ENCODE measurements around the gene SESN1. TPM values are rescaled to one million over a fixed set of nuclear protein-coding genes. Genes with fewer than 3 reads are reported as not detected.
"Not testable (repeated sequence)": the region's sequence is repeated elsewhere in the genome, so short reads cannot be mapped to it uniquely, and the experiment has no call there.

The SESN1 gene
- polyA plus RNA-seq, 1 donor = 28.8 TPM

GRCh38 chr6:109095835-109096084 is 1.1 kb upstream of the SESN1 start:
- DNase-seq = no peak

GRCh38 chr6:109095036-109095834 is 589 bp upstream of the SESN1 start, which contains the start of gene CEP57L1:
Gene CEP57L1, plus strand, starts transcription at chr6:109095507. Its CDS starts 49,715 bp downstream, at chr6:109145222.
- peak; percentile 97 for DNase-seq

- no peak for DNase-seq
Observed at GRCh38 chr6:109093732-109094415, 772 bp downstream of the SESN1 start.

GRCh38 chr6:109092074-109092473 is 2.6 kb downstream of the SESN1 start:
- DNase-seq = no peak

GRCh38 chr6:109091314-109092024 is 3.2 kb downstream of the SESN1 start:
- DNase-seq = no peak

- DNase-seq = no peak
Observed at GRCh38 chr6:109088995-109089394, 5.7 kb downstream of the SESN1 start.

- DNase-seq = no peak
Observed at GRCh38 chr6:109087661-109088264, 6.9 kb downstream of the SESN1 start.

- not testable (repeated sequence) for DNase-seq
Observed at GRCh38 chr6:109084146-109084545, 10.5 kb downstream of the SESN1 start.

- no peak for DNase-seq
Observed at GRCh38 chr6:109083657-109084056, 11.0 kb downstream of the SESN1 start.

- DNase-seq = no peak
Observed at GRCh38 chr6:109082188-109082577, 12.5 kb downstream of the SESN1 start.

- no peak for DNase-seq
Observed at GRCh38 chr6:109081516-109082187, 13.0 kb downstream of the SESN1 start.

GRCh38 chr6:109081026-109081425 is 13.6 kb downstream of the SESN1 start:
- DNase-seq = no peak

GRCh38 chr6:109079981-109080380 is 14.7 kb downstream of the SESN1 start:
- no peak for DNase-seq

- no peak for DNase-seq
Observed at GRCh38 chr6:109076377-109076776, 18.3 kb downstream of the SESN1 start.

GRCh38 chr6:109075934-109076333 is 18.7 kb downstream of the SESN1 start:
- no peak for DNase-seq

- no peak for DNase-seq
Observed at GRCh38 chr6:109074133-109074415, 20.6 kb downstream of the SESN1 start.

GRCh38 chr6:109073344-109074132 is 21.1 kb downstream of the SESN1 start:
- DNase-seq = peak; percentile 80

- no peak for DNase-seq
Observed at GRCh38 chr6:109071125-109071917, 23.3 kb downstream of the SESN1 start.

GRCh38 chr6:109069746-109070145 is 24.9 kb downstream of the SESN1 start:
- no peak for DNase-seq

- DNase-seq = no peak
Observed at GRCh38 chr6:109062767-109063352, 31.8 kb downstream of the SESN1 start.
